Heart left ventricle (tissue), 16 donors: Measurements from ENCODE around the gene ATP1A4. TPM values are rescaled to one million over a fixed set of nuclear protein-coding genes. Genes with fewer than 3 reads are reported as not detected.

Experiments used
- ATAC-seq, 4 donors: fragments of 200-7000 bp; cut with Tn5 transposase; one replicate each; pipeline ENCODE4 v1.9.1; 2020 to 2022; ENCODE audit warnings: moderate library complexity in 4 of 4, mild to moderate bottlenecking in 3 of 4, moderate number of reproducible peaks in 1 of 4
- DNase-seq, 5 donors: peaks; one replicate each; pipeline ENCODE4 v3.0.0-alpha.2; 2020
- H3K27ac ChIP-seq, 12 donors: fragments of 200-600 bp; sonication (generic) in 4 of 12; one replicate each; pipeline versions ENCODE4 v1.5.0 to v1.8.0; 2016 to 2022; ENCODE audit warnings: mild to moderate bottlenecking in 2 of 12
- H3K27me3 ChIP-seq, 9 donors: fragments of 200-600 bp; sonication (generic) in 2 of 9; one replicate each; pipeline versions ENCODE4 v1.5.1 to v1.8.0; 2016 to 2022; ENCODE audit warnings: mild to moderate bottlenecking in 3 of 9
- H3K36me3 ChIP-seq, 9 donors: fragments of 200-600 bp; sonication (generic) in 2 of 9; one replicate each; pipeline versions ENCODE4 v1.5.0 to v1.8.0; 2018 to 2022; ENCODE audit warnings: mild to moderate bottlenecking in 2 of 9
- H3K4me1 ChIP-seq, 12 donors: fragments of 200-600 bp; sonication (generic) in 4 of 12; one replicate each; pipeline versions ENCODE4 v1.5.0 to v1.8.0; 2016 to 2022; ENCODE audit warnings: mild to moderate bottlenecking in 3 of 12
- H3K4me3 ChIP-seq, 12 donors: fragments of 200-600 bp; sonication (generic) in 4 of 12; one replicate each; pipeline versions ENCODE4 v1.5.0 to v1.8.0; 2017 to 2022; ENCODE audit warnings: mild to moderate bottlenecking in 9 of 12, moderate library complexity in 4 of 12
- H3K9me3 ChIP-seq, 12 donors: fragments of 200-600 bp; sonication (generic) in 4 of 12; one replicate each; pipeline versions ENCODE4 v1.5.0 to v1.8.0; 2016 to 2022; ENCODE audit warnings: mild to moderate bottlenecking in 1 of 12
- POLR2A ChIP-seq, 2 donors: fragments of 450-650 bp; IDR thresholded peaks; one replicate each; pipeline ENCODE4 v1.6.1; 2017; ENCODE audit warnings: antibody characterized with exemption in 2 of 2, mild to moderate bottlenecking in 2 of 2, moderate library complexity in 2 of 2
- WGBS, 4 donors: extraction: QIAGEN DNeasy Blood & Tissue Kit in 2 of 4; methylation state at CpG; one replicate each; pipeline versions ENCODE4 v1.1.5 to v1.1.7; 2013 to 2018; 5-methylcytosine and 5-hydroxymethylcytosine counted together
- intact Hi-C, 10 donors: fragments of 100-400 bp; cut with DNase I; formaldehyde crosslinking; loops; one replicate each; pipeline versions ENCODE4 v1.11.1 to v1.14.2; 2022
- polyA plus RNA-seq, 2 donors: library from polyadenylated mRNA; stranded (reverse); fragments of 200-250 nt; gene quantifications; one replicate each; pipeline ENCODE4 v1.2.3, GENCODE V29; 2013
- total RNA-seq, 9 donors: library from RNA; depleted of rRNA in 2 of 9; stranded (reverse); fragments of >200 nt in 2 of 9; fragmentation: NEBNext Ultra II Directional in 3 of 9; extraction: Animal tissue kit (Norgen Biotek cat#: 25700) in 3 of 9; gene quantifications; one replicate each; pipeline versions ENCODE4 v1.1.0 to v1.2.4, GENCODE V29; 2016 to 2023
- TF ChIP-seq, protein P1 (sequence below), 12 donors: fragments of 200-600 bp; sonication (generic) in 4 of 12; IDR thresholded peaks; one replicate each; pipeline versions ENCODE4 v1.5.0 to v1.8.0; 2018 to 2022; ENCODE audit warnings: antibody characterized with exemption in 12 of 12, mild to moderate bottlenecking in 5 of 12
- donor health status: ischemic (EF 13 %, LVEDD 7.1; RV severe dilation, severe dysfunction).
- donor health status: healthy with polysubstance abuse.
- donor health status: DM: no; HTN: yes; CAD: no.
- donor health status: DM: no; HTN: no; CAD: no.
- donor health status: ischemic (EF 25% LVEDD 6.9; RV normal size, moderate dysfunction).
- donor health status: ischemic (EF 25% LVEDD 5.7; RV mildly dilated, moderate dysfunction).
- donor health status: healthy.
- donor health status: DM: yes; HTN: yes; CAD: no.
- donor health status: ischemic (EF 35%, LVEDD 5.7; RV mildly dilated, moderate dysfunction).
- donor health status: nonischemic (EF 11% LVEDD 7.7; RV severe dilation, severe dysfunction).
- donor health status: DM: yes; HTN: yes; CAD: no.
- donor health status: PGD.
- donor health status: ischemic (EF 29% LVEDD 5.4; RV normal size, mild dysfunction).
- donor health status: nonischemic (EF 23%, LVEDD 6.1; RV moderate dilation, normal function).

ATP1A4 gene
- total and polyA plus RNA-seq, 11 donors: 0.09 to 1.3 (median 0.25) TPM; not detected in 6

DNA sequence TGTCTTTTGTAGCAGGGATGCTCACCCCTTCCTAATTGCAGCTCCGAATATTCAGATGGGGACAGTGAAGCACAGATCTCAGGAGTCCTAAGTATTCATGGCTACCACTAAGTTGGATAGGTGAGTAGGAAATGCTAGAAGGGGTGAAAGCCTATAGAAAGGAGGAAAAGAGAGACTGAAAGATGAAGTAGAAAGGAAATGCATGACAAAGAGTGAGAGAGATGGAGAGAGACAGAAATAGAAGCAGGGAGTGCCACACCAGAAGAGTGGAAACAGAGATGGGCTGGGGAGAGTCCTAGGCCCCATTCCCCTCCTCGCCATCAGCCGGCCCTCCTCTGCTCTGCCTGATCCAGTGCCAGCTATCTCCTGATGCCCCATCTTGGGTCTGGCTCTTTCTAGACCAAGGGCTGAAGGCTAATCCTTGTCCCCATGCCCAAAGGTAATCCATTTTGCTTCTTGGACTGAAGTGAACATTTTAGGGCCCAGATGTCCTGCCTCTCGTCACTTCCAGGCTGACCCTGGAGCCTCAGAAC, 55.8 kb downstream of the ATP1A4 start:
- DNase-seq: no peak
- Histone ChIP-seq H3K27ac (peak overlapping the region; percentile 56 to 98 (median 90)), H3K4me1 (peaks cover 22 to 68% (median 58%) of the 10 kb centered on the region in 12 donors), H3K27me3 (no peaks in the 10 kb centered on the region), H3K9me3 (no peaks in the 10 kb centered on the region), H3K36me3 (peaks cover 0 to 53% (median 15%) of the 10 kb centered on the region in 9 donors), H3K4me3 (peak overlapping the region in 3 of 12 donors; percentile 72 to 86 (median 79))
- TF ChIP-seq, protein P1, sequence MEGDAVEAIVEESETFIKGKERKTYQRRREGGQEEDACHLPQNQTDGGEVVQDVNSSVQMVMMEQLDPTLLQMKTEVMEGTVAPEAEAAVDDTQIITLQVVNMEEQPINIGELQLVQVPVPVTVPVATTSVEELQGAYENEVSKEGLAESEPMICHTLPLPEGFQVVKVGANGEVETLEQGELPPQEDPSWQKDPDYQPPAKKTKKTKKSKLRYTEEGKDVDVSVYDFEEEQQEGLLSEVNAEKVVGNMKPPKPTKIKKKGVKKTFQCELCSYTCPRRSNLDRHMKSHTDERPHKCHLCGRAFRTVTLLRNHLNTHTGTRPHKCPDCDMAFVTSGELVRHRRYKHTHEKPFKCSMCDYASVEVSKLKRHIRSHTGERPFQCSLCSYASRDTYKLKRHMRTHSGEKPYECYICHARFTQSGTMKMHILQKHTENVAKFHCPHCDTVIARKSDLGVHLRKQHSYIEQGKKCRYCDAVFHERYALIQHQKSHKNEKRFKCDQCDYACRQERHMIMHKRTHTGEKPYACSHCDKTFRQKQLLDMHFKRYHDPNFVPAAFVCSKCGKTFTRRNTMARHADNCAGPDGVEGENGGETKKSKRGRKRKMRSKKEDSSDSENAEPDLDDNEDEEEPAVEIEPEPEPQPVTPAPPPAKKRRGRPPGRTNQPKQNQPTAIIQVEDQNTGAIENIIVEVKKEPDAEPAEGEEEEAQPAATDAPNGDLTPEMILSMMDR (IDR thresholded peaks at IDR 0.05): no peak
- no peak for TF ChIP-seq POLR2A (IDR thresholded peaks at IDR 0.05)
- no peak for ATAC-seq
- WGBS, 4 donors: 58 to 65% (median 60%) methylated on average over 4 of the region's 4 CpGs
- intact Hi-C loops: loop anchor here in 2 of 10 donors (5.0 kb wide), 2 partner anchors 35 to 50 kb away; no protein-coding TSS in a partner anchor

DNA sequence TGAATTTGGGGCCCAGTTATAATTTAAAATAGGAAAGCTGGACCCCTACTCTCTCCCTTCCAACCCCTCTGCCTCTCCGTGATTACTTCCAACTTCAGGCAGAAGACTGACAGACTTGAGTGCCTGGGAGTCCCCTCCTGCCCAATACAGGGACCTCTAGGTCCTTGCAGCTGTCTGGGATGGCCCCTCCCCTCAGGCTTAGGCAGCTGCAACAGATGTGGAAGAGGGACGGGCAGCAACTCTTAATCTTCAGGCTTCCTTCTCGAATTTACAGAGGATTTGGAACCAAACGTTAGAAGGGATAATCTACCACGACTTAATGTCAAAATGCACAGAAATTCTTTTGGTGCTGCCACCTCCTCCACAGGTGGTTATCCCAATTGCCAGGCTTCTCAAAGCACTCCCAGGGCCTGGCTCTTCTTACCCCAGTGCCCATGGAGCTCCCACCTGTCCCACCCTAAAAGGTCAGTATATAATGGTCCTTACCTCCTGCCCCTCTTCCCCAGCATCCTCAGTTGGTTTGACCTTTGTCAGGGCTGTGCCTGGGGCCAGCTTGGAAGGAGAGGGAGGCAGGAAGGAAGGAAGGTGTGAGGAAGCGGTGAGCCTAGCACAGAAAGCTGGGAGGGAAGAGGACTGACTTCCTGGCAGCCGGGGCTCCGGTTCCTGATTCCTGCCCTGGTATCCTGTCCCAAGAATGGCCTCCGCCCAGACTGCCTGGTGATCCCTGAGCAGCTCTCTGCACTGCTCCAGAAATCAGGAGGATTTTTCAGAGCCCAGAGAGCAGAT, 56.6 kb downstream of the ATP1A4 start:
- Histone ChIP-seq H3K27ac (peak overlapping the region; percentile 56 to 98 (median 90)), H3K27me3 (no peaks in the 10 kb centered on the region), H3K4me1 (peaks cover 22 to 68% (median 58%) of the 10 kb centered on the region in 12 donors), H3K36me3 (peaks cover 0 to 60% (median 23%) of the 10 kb centered on the region in 9 donors), H3K4me3 (peak overlapping the region in 5 of 12 donors; percentile 1 to 13 (median 6)), H3K9me3 (no peaks in the 10 kb centered on the region)
- intact Hi-C loops: loop anchor here in 2 of 10 donors (5.0 kb wide), 2 partner anchors 34 to 49 kb away; no protein-coding TSS in a partner anchor
- peak in 1 of 4 donors; percentile 51 for ATAC-seq
- DNase-seq: peak in 3 of 5 donors; percentile 51 to 62 (median 60)
- no peak for TF ChIP-seq POLR2A (IDR thresholded peaks at IDR 0.05)
- TF ChIP-seq, protein P1 (IDR thresholded peaks at IDR 0.05): no peak
- 39 to 54% (median 49%) methylated on average over 7 to 9 of the region's 9 CpGs for WGBS, 4 donors

DNA sequence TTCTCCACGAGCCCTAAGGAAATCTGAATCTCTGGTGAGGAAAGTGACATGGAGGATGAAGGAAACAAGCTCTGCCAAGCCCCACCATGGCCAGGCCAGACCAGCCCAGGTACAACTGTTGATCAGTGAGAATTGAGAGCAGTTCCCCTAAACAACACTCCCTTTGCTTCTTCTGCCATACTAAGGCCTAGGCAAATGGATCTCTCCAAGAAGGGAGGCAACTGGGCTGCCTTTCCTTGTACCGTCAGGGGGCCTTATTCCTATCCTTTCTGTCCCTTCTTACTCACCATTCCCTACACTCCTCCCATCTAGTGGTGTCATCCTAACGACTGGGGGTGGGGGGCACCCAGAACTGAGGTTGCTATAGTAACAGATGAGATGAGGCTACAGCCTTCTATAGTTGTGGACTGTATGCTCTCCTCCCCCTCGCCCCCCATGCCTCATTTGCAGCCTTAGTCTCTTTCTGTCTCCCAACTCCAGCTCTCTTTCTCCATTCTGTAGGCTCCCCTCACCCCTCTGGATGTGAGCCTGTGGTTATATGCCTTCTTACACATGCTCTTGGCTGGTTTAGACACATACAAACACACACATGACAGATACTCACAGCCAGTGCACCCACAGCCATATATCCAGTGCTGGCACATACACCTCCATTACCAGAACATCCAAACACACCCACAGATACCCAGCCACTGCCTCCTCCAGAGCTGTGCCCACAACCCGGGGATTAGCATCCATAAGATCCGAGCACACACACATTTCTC, 57.3 kb downstream of the ATP1A4 start:
- DNase-seq (no peak), ATAC-seq (no peak)
- Histone ChIP-seq H3K9me3 (no peaks in the 10 kb centered on the region), H3K27ac (peak overlapping the region; percentile 56 to 98 (median 90)), H3K4me3 (peak overlapping the region in 5 of 12 donors; percentile 1 to 13 (median 5)), H3K27me3 (no peaks in the 10 kb centered on the region), H3K36me3 (peaks cover 0 to 68% (median 30%) of the 10 kb centered on the region in 9 donors), H3K4me1 (peaks cover 22 to 68% (median 58%) of the 10 kb centered on the region in 12 donors)
- WGBS, 4 donors: 51 to 62% (median 55%) methylated on average over 6 of the region's 6 CpGs
- intact Hi-C loops: loop anchor here in 2 of 10 donors (5.0 kb wide), 2 partner anchors 34 to 49 kb away; no protein-coding TSS in a partner anchor
- no peak for TF ChIP-seq POLR2A (IDR thresholded peaks at IDR 0.05)
- TF ChIP-seq, protein P1 (IDR thresholded peaks at IDR 0.05): no peak
